Mesenchymal stem cell (in vitro differentiated cells and primary cell): ENCODE measurements around the gene THRAP3.

Experiments used
- DNase-seq: peaks from one replicate; pipeline ENCODE4 v3.0.0-alpha.2; 2013
- H2AFZ ChIP-seq: one replicate; pipeline ENCODE4 v1.6.1; 2013; ENCODE audit warnings: low read depth, mild to moderate bottlenecking, control low read depth, inconsistent platforms, low read length, moderate library complexity
- H2AK5ac ChIP-seq: 2 replicates; pipeline ENCODE4 v1.6.1; 2013; ENCODE audit warnings: low read length, moderate library complexity, mild to moderate bottlenecking, inconsistent platforms; ENCODE audit not compliant: severe bottlenecking
- H2BK120ac ChIP-seq: one replicate; pipeline ENCODE4 v1.6.1; 2013; ENCODE audit warnings: low read depth, mild to moderate bottlenecking, inconsistent platforms, low read length, moderate library complexity
- H2BK12ac ChIP-seq, 2 experiments: one replicate each; pipeline ENCODE4 v1.6.1; 2013; ENCODE audit warnings: inconsistent platforms in 2 of 2, low read length in 2 of 2, mild to moderate bottlenecking in 2 of 2, moderate library complexity in 2 of 2, control low read depth in 1 of 2
- H2BK15ac ChIP-seq: one replicate; pipeline ENCODE4 v1.6.1; 2013; ENCODE audit warnings: mild to moderate bottlenecking, low read depth, inconsistent platforms; ENCODE audit not compliant: poor library complexity, severe bottlenecking
- H2BK5ac ChIP-seq: 2 replicates; pipeline ENCODE4 v1.6.1; 2013; ENCODE audit warnings: low read depth, mild to moderate bottlenecking, low read length, control low read depth, inconsistent platforms; ENCODE audit not compliant: poor library complexity, severe bottlenecking
- H3K14ac ChIP-seq, 2 experiments: one replicate each; pipeline ENCODE4 v1.6.1; 2013; ENCODE audit warnings: inconsistent platforms in 2 of 2, low read length in 2 of 2, control low read depth in 1 of 2, mild to moderate bottlenecking in 1 of 2, moderate library complexity in 1 of 2
- H3K18ac ChIP-seq, 2 experiments: one replicate each; pipeline ENCODE4 v1.6.1; 2013; ENCODE audit warnings: inconsistent platforms in 2 of 2, low read length in 2 of 2, control low read depth in 1 of 2, low read depth in 1 of 2, mild to moderate bottlenecking in 1 of 2
- H3K23ac ChIP-seq, 2 experiments: one replicate each; pipeline ENCODE4 v1.6.1; 2013; ENCODE audit warnings: inconsistent platforms in 2 of 2, low read length in 2 of 2, mild to moderate bottlenecking in 2 of 2, moderate library complexity in 2 of 2, control low read depth in 1 of 2
- H3K27ac ChIP-seq: 2 replicates; pipeline ENCODE4 v1.5.1; 2013; ENCODE audit warnings: mild to moderate bottlenecking, moderate library complexity, low read length, control low read depth, inconsistent platforms; ENCODE audit not compliant: poor library complexity, severe bottlenecking
- H3K27me3 ChIP-seq, 2 experiments: 2 replicates each; pipeline versions ENCODE4 v1.6.1 to v1.7.0; 2013; ENCODE audit warnings: low read length in 2 of 2, mild to moderate bottlenecking in 2 of 2, moderate library complexity in 2 of 2, control low read depth in 1 of 2, inconsistent platforms in 1 of 2; ENCODE audit not compliant: control insufficient read depth in 1 of 2, insufficient read depth in 1 of 2
- H3K36me3 ChIP-seq, 2 experiments: 2 replicates each; pipeline versions ENCODE4 v1.6.1 to v1.7.0; 2013; ENCODE audit warnings: low read length in 2 of 2, control low read depth in 1 of 2, inconsistent platforms in 1 of 2, low read depth in 1 of 2, mild to moderate bottlenecking in 1 of 2; ENCODE audit not compliant: insufficient read depth in 2 of 2, control insufficient read depth in 1 of 2
- H3K4ac ChIP-seq, 2 experiments: one replicate each; pipeline ENCODE4 v1.6.1; 2013; ENCODE audit warnings: inconsistent platforms in 2 of 2, low read length in 2 of 2, mild to moderate bottlenecking in 2 of 2, moderate library complexity in 2 of 2, control low read depth in 1 of 2, low read depth in 1 of 2
- H3K4me1 ChIP-seq: 2 replicates; pipeline ENCODE4 v1.6.1; 2013; ENCODE audit warnings: low read depth, low read length, control low read depth; ENCODE audit not compliant: control insufficient read depth, insufficient read depth
- H3K4me2 ChIP-seq: 2 replicates; pipeline ENCODE4 v1.6.1; 2013; ENCODE audit warnings: low read length, mild to moderate bottlenecking, inconsistent platforms; ENCODE audit not compliant: poor library complexity, severe bottlenecking
- H3K4me3 ChIP-seq, 2 experiments: 2 replicates each; pipeline versions ENCODE4 v1.5.1 to v1.7.0; 2013; ENCODE audit warnings: low read length in 2 of 2, mild to moderate bottlenecking in 2 of 2, control low read depth in 1 of 2, low read depth in 1 of 2; ENCODE audit not compliant: insufficient read depth in 1 of 2
- H3K79me1 ChIP-seq: replicated peaks from 2 replicates; pipeline ENCODE4 v1.6.1; 2013; ENCODE audit warnings: mild to moderate bottlenecking, control low read depth, low read length, inconsistent platforms; ENCODE audit not compliant: poor library complexity, severe bottlenecking
- H3K9ac ChIP-seq: 2 replicates; pipeline ENCODE4 v1.7.0; 2013; ENCODE audit warnings: mild to moderate bottlenecking, low read length, moderate library complexity
- H3K9me3 ChIP-seq: 2 replicates; pipeline ENCODE4 v1.7.0; 2013; ENCODE audit warnings: mild to moderate bottlenecking, low read length; ENCODE audit not compliant: control insufficient read depth
- H4K8ac ChIP-seq: one replicate; pipeline ENCODE4 v1.6.1; 2013; ENCODE audit warnings: inconsistent platforms, mild to moderate bottlenecking, low read length, moderate library complexity
- H4K91ac ChIP-seq: one replicate; pipeline ENCODE4 v1.6.1; 2013; ENCODE audit warnings: mild to moderate bottlenecking, low read length, inconsistent platforms
- WGBS: methylation state at CpG from one replicate; pipeline ENCODE4 v1.1.7; 2013; ENCODE audit warnings: mixed read lengths; 5-methylcytosine and 5-hydroxymethylcytosine counted together

The THRAP3 gene

GRCh38 chr1:36176106-36176949, 47.9 kb upstream of the THRAP3 start:
- no peak overlapping the region for H3K4ac ChIP-seq

GRCh38 chr1:36177589-36178431, 46.4 kb upstream of the THRAP3 start:
- H2AK5ac ChIP-seq: no peak overlapping the region
- H3K27ac ChIP-seq: no peak overlapping the region
- no peak overlapping the region for H3K4ac ChIP-seq
- H3K4me2 ChIP-seq: no peak overlapping the region
- peaks cover 18% of the 10 kb centered on the region for H3K4me1 ChIP-seq
- no peak overlapping the region for H2AFZ ChIP-seq
- no peak overlapping the region for H2BK12ac ChIP-seq
- no peak overlapping the region for H2BK120ac ChIP-seq
- H3K9me3 ChIP-seq: no peaks in the 10 kb centered on the region
- no peak for DNase-seq
- no peak overlapping the region for H4K8ac ChIP-seq
- no peaks in the 10 kb centered on the region for H3K27me3 ChIP-seq
- no peak overlapping the region for H2BK5ac ChIP-seq
- peaks cover 90 to 96% of the 10 kb centered on the region in 2 experiments for H3K36me3 ChIP-seq
- H3K23ac ChIP-seq: no peak overlapping the region
- H3K9ac ChIP-seq: no peak overlapping the region
- H3K79me1 ChIP-seq: peaks cover 23% of the 10 kb centered on the region
- no peak overlapping the region for H2BK15ac ChIP-seq
- H3K18ac ChIP-seq: no peak overlapping the region
- no peak overlapping the region for H3K4me3 ChIP-seq
- WGBS: 80% methylated on average over 28 of the region's 33 CpGs
- H4K91ac ChIP-seq: no peak overlapping the region
- no peak overlapping the region for H3K14ac ChIP-seq

More at GRCh38 chr1:36176106-36176949, 47.9 kb upstream of the THRAP3 start:
- H3K23ac ChIP-seq: no peak overlapping the region
- peak overlapping the region; percentile 5 for H4K8ac ChIP-seq
- H2AK5ac ChIP-seq: no peak overlapping the region
- H2BK12ac ChIP-seq: no peak overlapping the region
- H2BK15ac ChIP-seq: peak overlapping the region; percentile 74
- H3K18ac ChIP-seq: no peak overlapping the region
- peaks cover 25% of the 10 kb centered on the region for H3K4me1 ChIP-seq
- no peaks in the 10 kb centered on the region for H3K27me3 ChIP-seq
- no peak overlapping the region for H4K91ac ChIP-seq
- 80% methylated on average over 65 of the region's 76 CpGs for WGBS
- no peak overlapping the region for H2BK120ac ChIP-seq
- H2BK5ac ChIP-seq: no peak overlapping the region
- H3K79me1 ChIP-seq: peaks cover 23% of the 10 kb centered on the region
- no peak overlapping the region for H3K14ac ChIP-seq
- peak overlapping the region; percentile 72 for H3K9ac ChIP-seq
- no peak for DNase-seq
- H3K9me3 ChIP-seq: no peaks in the 10 kb centered on the region
- H3K27ac ChIP-seq: no peak overlapping the region
- peaks cover 94 to 96% of the 10 kb centered on the region in 2 experiments for H3K36me3 ChIP-seq
- no peak overlapping the region for H3K4me3 ChIP-seq
- H3K4me2 ChIP-seq: no peak overlapping the region
- H2AFZ ChIP-seq: no peak overlapping the region

- Histone ChIP-seq H3K4me1 (peaks cover 14% of the 10 kb centered on the region), H3K4me3 (no peak overlapping the region), H3K9ac (no peak overlapping the region), H3K14ac (no peak overlapping the region), H2BK12ac (no peak overlapping the region), H4K91ac (no peak overlapping the region), H2AK5ac (no peak overlapping the region), H3K18ac (no peak overlapping the region), H3K4me2 (no peak overlapping the region), H2BK15ac (no peak overlapping the region), H4K8ac (no peak overlapping the region), H3K4ac (no peak overlapping the region), H3K9me3 (no peaks in the 10 kb centered on the region), H3K27ac (no peak overlapping the region), H2AFZ (no peak overlapping the region), H2BK120ac (no peak overlapping the region), H2BK5ac (no peak overlapping the region), H3K27me3 (no peaks in the 10 kb centered on the region), H3K79me1 (peaks cover 22% of the 10 kb centered on the region), H3K23ac (no peak overlapping the region), H3K36me3 (peaks cover 87 to 92% of the 10 kb centered on the region in 2 experiments)
- no peak for DNase-seq
- 78% methylated on average over 62 of the region's 62 CpGs for whole genome bisulfite sequencing
Observed at GRCh38 chr1:36178471-36179219, 45.6 kb upstream of the THRAP3 start.
